ENCODE results near the gene FICD.

Gene FICD

GRCh38 chr12:108526482-108527165 lies 11.5 kb downstream of the FICD start:
- no peak overlapping the region for H3K27ac ChIP-seq
- TF ChIP-seq CTCF (conservative IDR thresholded peaks at IDR 0.05), result no peak
- no peak for TF ChIP-seq ZFX (IDR thresholded peaks at IDR 0.05)

- H3K27ac ChIP-seq, result no peak overlapping the region
- TF ChIP-seq CTCF (conservative IDR thresholded peaks at IDR 0.05) (no peak), ZFX (IDR thresholded peaks at IDR 0.05) (no peak)
Measured at GRCh38 chr12:108527166-108527496, 12.1 kb downstream of the FICD start.

GRCh38 chr12:108530161-108530560 lies 15.1 kb downstream of the FICD start:
- no peak for TF ChIP-seq ZFX (IDR thresholded peaks at IDR 0.05)
- TF ChIP-seq CTCF (conservative IDR thresholded peaks at IDR 0.05), result no peak
- no peak overlapping the region for H3K27ac ChIP-seq

GRCh38 chr12:108531929-108532848 lies 17.1 kb downstream of the FICD start:
- TF ChIP-seq ZFX (IDR thresholded peaks at IDR 0.05) (no peak), CTCF (conservative IDR thresholded peaks at IDR 0.05) (no peak)
- H3K27ac ChIP-seq, result no peak overlapping the region; the same call in 1 of the 2 replicates

GRCh38 chr12:108538146-108538545 lies 23.1 kb downstream of the FICD start:
- TF ChIP-seq ZFX (IDR thresholded peaks at IDR 0.05) (no peak), CTCF (conservative IDR thresholded peaks at IDR 0.05) (no peak)
- H3K27ac ChIP-seq, result no peak overlapping the region

GRCh38 chr12:108538616-108539195 lies 23.6 kb downstream of the FICD start:
- no peak overlapping the region for H3K27ac ChIP-seq
- TF ChIP-seq ZFX (IDR thresholded peaks at IDR 0.05), result no peak
- no peak for TF ChIP-seq CTCF (conservative IDR thresholded peaks at IDR 0.05)

GRCh38 chr12:108542320-108542719 lies 27.2 kb downstream of the FICD start:
- no peak overlapping the region for H3K27ac ChIP-seq
- no peak for TF ChIP-seq ZFX (IDR thresholded peaks at IDR 0.05)
- TF ChIP-seq CTCF (conservative IDR thresholded peaks at IDR 0.05), result no peak

All from C4-2B (cell line).